Measurements from ENCODE around the gene ISL1. TPM values are rescaled to one million over a fixed set of nuclear protein-coding genes. Genes with fewer than 3 reads are reported as not detected.

ISL1 gene
- total RNA-seq, 1 experiment from 2014 or later: 1.3 TPM

- Histone ChIP-seq H3K4me2 (ENCODE audit: low read length) (no peak overlapping the region), H3K79me2 (ENCODE audit: insufficient read depth, low read length) (no peaks in the 10 kb centered on the region), H3K27ac (ENCODE audit: low read depth, low read length) (no peak overlapping the region), H4K20me1 (ENCODE audit: insufficient read depth) (no peaks in the 10 kb centered on the region), H3K4me1 (ENCODE audit: control insufficient read depth in 1 of 2, insufficient read depth in 2 of 2, low read length in 2 of 2) (no peaks in the 10 kb centered on the region; a peak in 1 of 4 replicates), H3K27me3 (ENCODE audit: insufficient read depth, low read length) (no peaks in the 10 kb centered on the region), H3K9me2 (ENCODE audit: insufficient read depth) (no peaks in the 10 kb centered on the region), H2AFZ (ENCODE audit: low read depth, low read length, poor library complexity, severe bottlenecking) (no peak overlapping the region), H3K36me3 (ENCODE audit: control insufficient read depth in 1 of 2, insufficient read depth in 2 of 2, low read length in 2 of 2) (no peaks in the 10 kb centered on the region), H3K4me3 (replicated peaks in 1 of 2; ENCODE audit: low read depth in 1 of 2, low read length in 2 of 2) (no peak overlapping the region), H3K9ac (ENCODE audit: low read length) (no peak overlapping the region), H3K9me3 (ENCODE audit: control insufficient read depth in 1 of 2, insufficient read depth in 1 of 2, low read depth in 1 of 2, low read length in 2 of 2) (no peaks in the 10 kb centered on the region)
- ChIA-PET RAD21 (ENCODE audit: low non-redundant PET in 1 of 2, low total read pairs in 2 of 2, uncharacterized antibody in 2 of 2, unreplicated experiment in 2 of 2) (no interaction called here), CTCF (no interaction called here), POLR2A (no interaction called here)
- intact Hi-C loops (cut with micrococcal nuclease): no loop called here
- no TSS peak for BruUV-seq (replicated peaks)
- DNase-seq (ENCODE audit: low read depth, low spot score): no peak
- no peak for ATAC-seq
- no peak for TF ChIP-seq YY1 (IDR thresholded peaks at IDR 0.05; ENCODE audit: extremely low read depth, insufficient replicate concordance, low read depth, low read length)
Measured at GRCh38 chr5:51377151-51378060, 5.8 kb upstream of the ISL1 start.

- POLR2A ChIA-PET: no interaction called here
- TF ChIP-seq CEBPB (IDR thresholded peaks at IDR 0.05; ENCODE audit: low read depth) (no peak), POLR2A (IDR thresholded peaks at IDR 0.05; ENCODE audit: borderline replicate concordance, extremely low read depth, insufficient read depth, insufficient read length) (no peak), EZH2 (IDR thresholded peaks at IDR 0.05) (no peak), ZFX (IDR thresholded peaks at IDR 0.05) (no peak), SP1 (IDR thresholded peaks at IDR 0.05; ENCODE audit: low read depth) (no peak), SIN3A (IDR thresholded peaks at IDR 0.05; ENCODE audit: low read depth) (no peak), CBX3 (IDR thresholded peaks at IDR 0.05; ENCODE audit: low read depth) (no peak), EGR1 (IDR thresholded peaks at IDR 0.05; ENCODE audit: low read depth) (no peak), YY1 (IDR thresholded peaks at IDR 0.05; ENCODE audit: extremely low read depth, insufficient replicate concordance, low read depth, low read length) (no peak), RAD21 (IDR thresholded peaks at IDR 0.05; ENCODE audit: low read depth) (no peak), POLR2AphosphoS5 (IDR thresholded peaks at IDR 0.05; ENCODE audit: low read depth, low read length) (no peak), ELF1 (IDR thresholded peaks at IDR 0.05; ENCODE audit: borderline replicate concordance, low read depth) (no peak)
- ATAC-seq: no peak
Measured at GRCh38 chr5:51378061-51378409, 5.2 kb upstream of the ISL1 start.

More at GRCh38 chr5:51378061-51378409, 5.2 kb upstream of the ISL1 start:
- Histone ChIP-seq H3K4me3 (replicated peaks in 1 of 2; ENCODE audit: low read depth in 1 of 2, low read length in 2 of 2) (no peak overlapping the region), H3K27ac (ENCODE audit: low read depth, low read length) (no peak overlapping the region), H3K4me2 (ENCODE audit: low read length) (no peak overlapping the region), H4K20me1 (ENCODE audit: insufficient read depth) (no peaks in the 10 kb centered on the region), H3K9ac (ENCODE audit: low read length) (no peak overlapping the region), H2AFZ (ENCODE audit: low read depth, low read length, poor library complexity, severe bottlenecking) (no peak overlapping the region), H3K9me2 (ENCODE audit: insufficient read depth) (no peaks in the 10 kb centered on the region), H3K4me1 (ENCODE audit: control insufficient read depth in 1 of 2, insufficient read depth in 2 of 2, low read length in 2 of 2) (no peaks in the 10 kb centered on the region; a peak in 1 of 4 replicates), H3K27me3 (ENCODE audit: insufficient read depth, low read length) (no peaks in the 10 kb centered on the region), H3K9me3 (ENCODE audit: control insufficient read depth in 1 of 2, insufficient read depth in 1 of 2, low read depth in 1 of 2, low read length in 2 of 2) (no peaks in the 10 kb centered on the region), H3K79me2 (ENCODE audit: insufficient read depth, low read length) (no peaks in the 10 kb centered on the region), H3K36me3 (ENCODE audit: control insufficient read depth in 1 of 2, insufficient read depth in 2 of 2, low read length in 2 of 2) (no peaks in the 10 kb centered on the region)
- intact Hi-C loops (cut with micrococcal nuclease): no loop called here
- DNase-seq (ENCODE audit: low read depth, low spot score): no peak
- ChIA-PET RAD21 (ENCODE audit: low non-redundant PET in 1 of 2, low total read pairs in 2 of 2, uncharacterized antibody in 2 of 2, unreplicated experiment in 2 of 2) (no interaction called here), CTCF (no interaction called here)
- no TSS peak for BruUV-seq (replicated peaks)

Measured in HCT116 (cell line).